ENCODE data around the gene SEMA3D.

Gene SEMA3D

GRCh38 chr7:85074016-85074415 is 112.8 kb downstream of the SEMA3D start:
- peak; percentile 33 for FAIRE-seq

- FAIRE-seq = no peak
These were observed 115.8 kb downstream of the SEMA3D start for GRCh38 chr7:85070967-85071628.

- no peak for FAIRE-seq
These were observed 118.1 kb downstream of the SEMA3D start for GRCh38 chr7:85068799-85069198.

GRCh38 chr7:85067371-85067770 is 119.5 kb downstream of the SEMA3D start:
- no peak for FAIRE-seq

- no peak for FAIRE-seq
These were observed 120.9 kb downstream of the SEMA3D start for GRCh38 chr7:85065888-85066485.

- FAIRE-seq = peak; percentile 17
These were observed 121.5 kb downstream of the SEMA3D start for GRCh38 chr7:85065306-85065705.

- no peak for FAIRE-seq
These were observed 124.2 kb downstream of the SEMA3D start for GRCh38 chr7:85062651-85063050.

GRCh38 chr7:85061456-85061855 is 125.4 kb downstream of the SEMA3D start:
- FAIRE-seq = no peak

- no peak for FAIRE-seq
These were observed 126.2 kb downstream of the SEMA3D start for GRCh38 chr7:85060696-85061095.

GRCh38 chr7:85055906-85056305 is 130.9 kb downstream of the SEMA3D start:
- no peak for FAIRE-seq

GRCh38 chr7:85055196-85055595 is 131.7 kb downstream of the SEMA3D start:
- no peak for FAIRE-seq

GRCh38 chr7:85054306-85054705 is 132.6 kb downstream of the SEMA3D start:
- FAIRE-seq = no peak

GRCh38 chr7:85052894-85053293 is 134.0 kb downstream of the SEMA3D start:
- no peak for FAIRE-seq

- no peak for FAIRE-seq
These were observed 134.7 kb downstream of the SEMA3D start for GRCh38 chr7:85052056-85052737.

GRCh38 chr7:85046534-85046933 is 140.3 kb downstream of the SEMA3D start:
- no peak for FAIRE-seq

GRCh38 chr7:85041605-85042216 is 145.1 kb downstream of the SEMA3D start:
- FAIRE-seq = peak; percentile 98

- FAIRE-seq = no peak
These were observed 147.5 kb downstream of the SEMA3D start for GRCh38 chr7:85039196-85039923.

GRCh38 chr7:85038466-85038865 is 148.4 kb downstream of the SEMA3D start:
- FAIRE-seq = no peak

- no peak for FAIRE-seq
These were observed 153.6 kb downstream of the SEMA3D start for GRCh38 chr7:85033263-85033662.

GRCh38 chr7:85031475-85031874 is 155.4 kb downstream of the SEMA3D start:
- no peak for FAIRE-seq

GRCh38 chr7:85030893-85031292 is 156.0 kb downstream of the SEMA3D start:
- peak; percentile 30 for FAIRE-seq

GRCh38 chr7:85025312-85025756 is 161.5 kb downstream of the SEMA3D start:
- FAIRE-seq = no peak

GRCh38 chr7:85023916-85024315 is 162.9 kb downstream of the SEMA3D start:
- FAIRE-seq = no peak

Measured in islet of Langerhans (tissue), 1 donor.